ENCODE data around the gene SHFL.

Gene SHFL

DNA sequence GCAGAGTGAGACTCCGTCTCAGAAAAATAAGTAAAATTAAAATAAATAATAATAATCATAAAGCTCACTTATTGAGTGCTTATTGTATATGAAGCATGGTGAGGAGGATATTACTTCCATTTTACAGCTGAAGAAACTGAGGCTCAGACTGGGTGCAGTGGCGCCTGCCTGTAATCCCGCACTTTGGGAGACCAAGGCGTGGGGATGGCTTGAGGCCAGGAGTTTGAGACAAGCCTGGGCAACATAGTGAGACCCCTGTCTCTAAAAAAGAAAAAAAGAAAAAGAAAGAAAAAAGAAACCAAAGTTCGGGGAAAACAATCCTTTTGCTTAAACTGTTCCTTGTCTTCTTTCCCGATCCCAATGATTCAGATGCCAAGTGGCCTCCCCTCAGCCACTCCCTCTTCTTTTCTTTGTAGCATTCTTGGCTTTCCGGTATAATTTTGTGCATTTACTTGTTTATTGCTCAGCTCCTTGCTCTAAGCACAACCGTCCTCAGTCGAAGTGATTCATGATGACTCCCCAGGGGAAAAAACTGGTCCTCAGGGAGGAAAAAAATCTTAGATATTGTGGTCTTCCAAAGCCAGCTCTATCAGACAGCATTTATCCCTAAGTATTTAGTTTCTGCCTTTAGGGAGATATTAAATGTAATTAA, 34.5 kb downstream of the SHFL start:
- no peaks in the 10 kb centered on the region for H3K9me2 ChIP-seq (replicated peaks; ENCODE audit: control insufficient read depth, low read length)
- H3K79me2 ChIP-seq (ENCODE audit: control insufficient read depth, low read length): peaks cover 24% of the 10 kb centered on the region
- H4K20me1 ChIP-seq (ENCODE audit: control insufficient read depth, insufficient read depth, low read depth, low read length): peaks cover 6% of the 10 kb centered on the region
- H3F3A ChIP-seq (ENCODE audit: control insufficient read depth, insufficient read depth): peaks cover 35% of the 10 kb centered on the region
- no peak overlapping the region for H3K4me2 ChIP-seq (ENCODE audit: low read length)
- H3K27me3 ChIP-seq (ENCODE audit: control insufficient read depth, low read length): no peaks in the 10 kb centered on the region
- H3K27ac ChIP-seq (ENCODE audit: low read depth, low read length): no peak overlapping the region
- H3K36me3 ChIP-seq (ENCODE audit: control insufficient read depth, low read length): peaks cover 38% of the 10 kb centered on the region
- TF ChIP-seq, protein P1, sequence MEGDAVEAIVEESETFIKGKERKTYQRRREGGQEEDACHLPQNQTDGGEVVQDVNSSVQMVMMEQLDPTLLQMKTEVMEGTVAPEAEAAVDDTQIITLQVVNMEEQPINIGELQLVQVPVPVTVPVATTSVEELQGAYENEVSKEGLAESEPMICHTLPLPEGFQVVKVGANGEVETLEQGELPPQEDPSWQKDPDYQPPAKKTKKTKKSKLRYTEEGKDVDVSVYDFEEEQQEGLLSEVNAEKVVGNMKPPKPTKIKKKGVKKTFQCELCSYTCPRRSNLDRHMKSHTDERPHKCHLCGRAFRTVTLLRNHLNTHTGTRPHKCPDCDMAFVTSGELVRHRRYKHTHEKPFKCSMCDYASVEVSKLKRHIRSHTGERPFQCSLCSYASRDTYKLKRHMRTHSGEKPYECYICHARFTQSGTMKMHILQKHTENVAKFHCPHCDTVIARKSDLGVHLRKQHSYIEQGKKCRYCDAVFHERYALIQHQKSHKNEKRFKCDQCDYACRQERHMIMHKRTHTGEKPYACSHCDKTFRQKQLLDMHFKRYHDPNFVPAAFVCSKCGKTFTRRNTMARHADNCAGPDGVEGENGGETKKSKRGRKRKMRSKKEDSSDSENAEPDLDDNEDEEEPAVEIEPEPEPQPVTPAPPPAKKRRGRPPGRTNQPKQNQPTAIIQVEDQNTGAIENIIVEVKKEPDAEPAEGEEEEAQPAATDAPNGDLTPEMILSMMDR (IDR thresholded peaks at IDR 0.05; ENCODE audit: low read depth, low read length, poor library complexity, severe bottlenecking): no peak
- TF ChIP-seq EZH2phosphoT487 (IDR thresholded peaks at IDR 0.05; ENCODE audit: borderline replicate concordance, low read length): no peak
- peaks cover 23% of the 10 kb centered on the region for H3K4me1 ChIP-seq (ENCODE audit: control insufficient read depth, low read length)
- H3K9me3 ChIP-seq (ENCODE audit: control insufficient read depth, insufficient read depth, low read length): no peaks in the 10 kb centered on the region
- no peak overlapping the region for H3K4me3 ChIP-seq (ENCODE audit: low read length)

DNA sequence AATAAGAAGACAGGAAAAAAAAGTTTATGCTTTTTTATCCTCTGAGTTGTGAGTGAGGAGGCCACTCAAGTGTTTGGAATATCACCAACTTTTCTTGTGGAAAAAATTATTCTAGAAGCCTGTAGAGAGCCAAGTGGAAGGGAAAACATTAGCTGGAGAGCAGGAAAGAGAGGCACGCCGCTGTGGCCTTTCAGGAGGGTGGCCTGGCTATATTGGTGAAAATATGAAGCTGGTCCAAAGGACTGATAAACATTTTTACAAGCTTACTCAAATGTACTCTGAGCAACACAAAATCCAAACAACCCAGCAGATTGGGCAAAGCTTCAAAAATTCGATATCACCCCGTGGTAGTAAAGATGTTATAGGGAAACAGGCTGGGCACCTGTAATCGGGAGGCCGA, 35.9 kb downstream of the SHFL start:
- peaks cover 24% of the 10 kb centered on the region for H3K79me2 ChIP-seq (ENCODE audit: control insufficient read depth, low read length)
- no peak overlapping the region for H3K27ac ChIP-seq (ENCODE audit: low read depth, low read length)
- H3K27me3 ChIP-seq (ENCODE audit: control insufficient read depth, low read length): no peaks in the 10 kb centered on the region
- H3K36me3 ChIP-seq (ENCODE audit: control insufficient read depth, low read length): peaks cover 31% of the 10 kb centered on the region
- peaks cover 23% of the 10 kb centered on the region for H3K4me1 ChIP-seq (ENCODE audit: control insufficient read depth, low read length)
- H3K4me2 ChIP-seq (ENCODE audit: low read length): no peak overlapping the region
- H3K9me3 ChIP-seq (ENCODE audit: control insufficient read depth, insufficient read depth, low read length): no peaks in the 10 kb centered on the region
- no peak overlapping the region for H3K4me3 ChIP-seq (ENCODE audit: low read length)
- TF ChIP-seq, protein P1 (IDR thresholded peaks at IDR 0.05; ENCODE audit: low read depth, low read length, poor library complexity, severe bottlenecking): no peak
- no peak for TF ChIP-seq EZH2phosphoT487 (IDR thresholded peaks at IDR 0.05; ENCODE audit: borderline replicate concordance, low read length)
- H4K20me1 ChIP-seq (ENCODE audit: control insufficient read depth, insufficient read depth, low read depth, low read length): peaks cover 6% of the 10 kb centered on the region; the same call in 1 of the 2 replicates
- H3F3A ChIP-seq (ENCODE audit: control insufficient read depth, insufficient read depth): peaks cover 45% of the 10 kb centered on the region
- no peaks in the 10 kb centered on the region for H3K9me2 ChIP-seq (replicated peaks; ENCODE audit: control insufficient read depth, low read length)

DNA sequence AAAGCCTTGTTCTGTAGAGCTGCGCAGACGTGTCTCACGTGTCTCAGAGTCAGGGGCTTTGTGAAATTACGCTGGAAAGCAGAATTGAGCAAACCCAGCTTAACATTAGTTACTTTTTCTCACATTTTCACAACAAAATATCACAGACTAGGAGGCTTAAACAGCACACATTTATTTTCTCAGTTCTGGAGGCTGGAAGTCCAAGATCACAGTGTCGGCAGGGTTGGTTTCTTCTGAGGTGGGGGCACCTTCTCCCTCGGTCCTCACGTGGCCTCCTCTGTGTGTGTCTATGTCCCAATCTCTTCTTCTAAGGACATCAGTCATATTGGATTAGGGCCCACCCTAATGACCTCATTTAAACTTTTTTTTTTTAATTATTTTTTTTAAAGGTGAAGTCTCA, 38.3 kb downstream of the SHFL start:
- no peaks in the 10 kb centered on the region for H3K27me3 ChIP-seq (ENCODE audit: control insufficient read depth, low read length)
- no peak overlapping the region for H3K4me3 ChIP-seq (ENCODE audit: low read length)
- H3K9me2 ChIP-seq (replicated peaks; ENCODE audit: control insufficient read depth, low read length): no peaks in the 10 kb centered on the region
- H3K79me2 ChIP-seq (ENCODE audit: control insufficient read depth, low read length): peaks cover 3% of the 10 kb centered on the region
- TF ChIP-seq, protein P1 (IDR thresholded peaks at IDR 0.05; ENCODE audit: low read depth, low read length, poor library complexity, severe bottlenecking): no peak
- no peak for TF ChIP-seq EZH2phosphoT487 (IDR thresholded peaks at IDR 0.05; ENCODE audit: borderline replicate concordance, low read length)
- no peaks in the 10 kb centered on the region for H3K9me3 ChIP-seq (ENCODE audit: control insufficient read depth, insufficient read depth, low read length)
- no peak overlapping the region for H3K27ac ChIP-seq (ENCODE audit: low read depth, low read length)
- peaks cover 30% of the 10 kb centered on the region for H3K36me3 ChIP-seq (ENCODE audit: control insufficient read depth, low read length)
- no peaks in the 10 kb centered on the region for H4K20me1 ChIP-seq (ENCODE audit: control insufficient read depth, insufficient read depth, low read depth, low read length)
- H3K4me1 ChIP-seq (ENCODE audit: control insufficient read depth, low read length): peaks cover 15% of the 10 kb centered on the region
- no peak overlapping the region for H3K4me2 ChIP-seq (ENCODE audit: low read length)
- H3F3A ChIP-seq (ENCODE audit: control insufficient read depth, insufficient read depth): peaks cover 65% of the 10 kb centered on the region

Data from DOHH2 (cell line).